Loucy (cell line): ENCODE measurements around the gene KIFC3.

Experiments
- CTCF ChIP-seq: fragments of 200-600 bp; sonication (generic); conservative IDR thresholded peaks from 2 replicates; pipeline ENCODE4 v1.5.1; 2014; ENCODE audit warnings: mild to moderate bottlenecking, antibody characterized with exemption, low read length
- EZH2phosphoT487 ChIP-seq: fragments of 200-600 bp; IDR thresholded peaks from 2 replicates; pipeline ENCODE4 v1.6.1; 2018; ENCODE audit warnings: antibody characterized with exemption, mild to moderate bottlenecking, moderate library complexity, borderline replicate concordance

- TF ChIP-seq CTCF (no peak), EZH2phosphoT487 (no peak)
These were observed 52.3 kb downstream of the KIFC3 start for GRCh38 chr16:57749856-57750452.
